ENCODE measurements around the gene NPTN.
"Not testable (repeated sequence)": the region's sequence is repeated elsewhere in the genome, so short reads cannot be mapped to it uniquely, and the experiment has no call there.

The NPTN gene

DNA sequence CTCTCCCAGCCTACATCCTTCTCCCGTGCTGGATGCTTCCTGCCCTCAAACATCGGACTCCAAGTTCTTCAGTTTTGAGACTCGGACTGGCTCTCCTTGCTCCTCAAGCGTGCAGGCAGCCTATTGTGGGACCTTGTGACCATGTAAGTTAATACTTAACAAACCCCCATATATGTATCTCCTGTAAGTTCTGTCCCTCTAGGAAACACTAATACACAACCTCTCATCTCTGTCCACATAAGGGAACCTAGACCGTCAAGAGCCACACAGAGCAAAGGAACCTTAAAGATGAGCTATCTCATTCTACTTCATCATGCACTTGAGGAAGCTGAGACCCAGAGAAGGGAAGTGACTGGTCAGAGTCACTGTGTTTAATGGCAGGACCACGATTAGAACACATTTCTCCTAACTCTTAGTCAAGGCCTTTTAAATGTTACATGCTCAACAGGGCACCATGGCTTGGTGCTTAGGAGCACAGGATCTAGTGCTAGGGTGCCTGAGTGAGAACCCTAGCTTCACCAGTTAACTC is 50.3 kb downstream of the NPTN start:
- Histone ChIP-seq H3K4me1 (ENCODE audit: insufficient read depth, low read length) (peaks cover 7% of the 10 kb centered on the region), H3K4me3 (ENCODE audit: low read depth in 1 of 2, low read length in 2 of 2) (no peak overlapping the region), H3K27ac (ENCODE audit: low read depth, low read length) (no peak overlapping the region), H3K9ac (ENCODE audit: low read length) (no peak overlapping the region), H3K9me3 (ENCODE audit: low read length) (no peaks in the 10 kb centered on the region), H3K27me3 (ENCODE audit: control insufficient read depth in 1 of 2, insufficient read depth in 2 of 2, low read length in 2 of 2) (no peaks in the 10 kb centered on the region), H3K36me3 (ENCODE audit: insufficient read depth, low read length) (peaks cover 80% of the 10 kb centered on the region)

GRCh38 chr15:73578026-73578425 is 55.2 kb downstream of the NPTN start:
- H3K36me3 ChIP-seq (ENCODE audit: insufficient read depth, low read length), result peaks cover 65% of the 10 kb centered on the region

GRCh38 chr15:73577593-73577992 is 55.6 kb downstream of the NPTN start:
- not testable (repeated sequence) for H3K27me3 ChIP-seq (ENCODE audit: control insufficient read depth in 1 of 2, insufficient read depth in 2 of 2, low read length in 2 of 2); H3K27ac ChIP-seq (ENCODE audit: low read depth, low read length); H3K9me3 ChIP-seq (ENCODE audit: low read length); H3K9ac ChIP-seq (ENCODE audit: low read length); H3K4me3 ChIP-seq (ENCODE audit: low read depth in 1 of 2, low read length in 2 of 2)
- Histone ChIP-seq H3K4me1 (ENCODE audit: insufficient read depth, low read length) (peaks cover 14% of the 10 kb centered on the region), H3K36me3 (ENCODE audit: insufficient read depth, low read length) (peaks cover 65% of the 10 kb centered on the region)

More at GRCh38 chr15:73578026-73578425, 55.2 kb downstream of the NPTN start:
- no peak overlapping the region for H3K9ac ChIP-seq (ENCODE audit: low read length)
- peaks cover 14% of the 10 kb centered on the region for H3K4me1 ChIP-seq (ENCODE audit: insufficient read depth, low read length)
- H3K4me3 ChIP-seq (ENCODE audit: low read depth in 1 of 2, low read length in 2 of 2), result no peak overlapping the region
- H3K27me3 ChIP-seq (ENCODE audit: control insufficient read depth in 1 of 2, insufficient read depth in 2 of 2, low read length in 2 of 2), result no peaks in the 10 kb centered on the region
- H3K27ac ChIP-seq (ENCODE audit: low read depth, low read length), result no peak overlapping the region
- H3K9me3 ChIP-seq (ENCODE audit: low read length), result no peaks in the 10 kb centered on the region

DNA sequence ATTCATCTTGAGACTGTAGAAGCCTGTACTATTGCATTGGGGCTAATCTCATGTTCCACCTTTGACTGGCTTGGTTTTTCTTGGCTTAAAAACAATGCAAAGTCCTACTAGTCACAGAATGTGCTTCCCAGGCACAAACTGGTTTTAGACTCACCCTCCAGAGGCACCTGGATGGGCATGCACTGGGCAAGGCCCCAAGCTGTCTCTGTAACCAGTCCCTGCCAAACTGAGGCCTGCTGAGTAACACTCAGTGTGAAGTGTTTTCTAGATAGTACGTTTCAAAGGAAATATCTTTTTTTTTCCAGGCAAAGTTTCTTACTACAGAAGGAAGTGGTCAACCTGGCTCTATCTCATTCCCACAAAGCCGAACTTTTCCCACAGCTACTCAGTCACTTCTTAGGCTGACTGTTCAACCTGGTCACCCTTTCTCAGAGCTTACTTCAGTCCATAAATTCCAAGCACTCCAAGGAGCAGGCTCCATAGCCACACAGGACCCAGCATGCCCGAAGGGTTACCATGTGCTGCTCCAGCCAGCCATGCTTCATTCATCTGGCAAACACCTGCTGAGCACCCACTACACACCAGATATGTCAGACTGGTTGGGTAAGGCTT is 57.4 kb downstream of the NPTN start:
- Histone ChIP-seq H3K27me3 (ENCODE audit: control insufficient read depth in 1 of 2, insufficient read depth in 2 of 2, low read length in 2 of 2) (no peaks in the 10 kb centered on the region), H3K9ac (ENCODE audit: low read length) (no peak overlapping the region), H3K4me3 (ENCODE audit: low read depth in 1 of 2, low read length in 2 of 2) (no peak overlapping the region), H3K4me1 (ENCODE audit: insufficient read depth, low read length) (peaks cover 14% of the 10 kb centered on the region), H3K9me3 (ENCODE audit: low read length) (no peaks in the 10 kb centered on the region), H3K27ac (ENCODE audit: low read depth, low read length) (no peak overlapping the region), H3K36me3 (ENCODE audit: insufficient read depth, low read length) (peaks cover 64% of the 10 kb centered on the region)

GRCh38 chr15:73573572-73573971 is 59.6 kb downstream of the NPTN start:
- no peaks in the 10 kb centered on the region for H3K9me3 ChIP-seq (ENCODE audit: low read length)
- peaks cover 76% of the 10 kb centered on the region for H3K36me3 ChIP-seq (ENCODE audit: insufficient read depth, low read length)
- H3K27ac ChIP-seq (ENCODE audit: low read depth, low read length), result peak overlapping the region; percentile 7
- no peaks in the 10 kb centered on the region for H3K27me3 ChIP-seq (ENCODE audit: control insufficient read depth in 1 of 2, insufficient read depth in 2 of 2, low read length in 2 of 2)
- H3K4me3 ChIP-seq (ENCODE audit: low read depth in 1 of 2, low read length in 2 of 2), result no peak overlapping the region
- H3K9ac ChIP-seq (ENCODE audit: low read length), result no peak overlapping the region
- H3K4me1 ChIP-seq (ENCODE audit: insufficient read depth, low read length), result peaks cover 14% of the 10 kb centered on the region

DNA sequence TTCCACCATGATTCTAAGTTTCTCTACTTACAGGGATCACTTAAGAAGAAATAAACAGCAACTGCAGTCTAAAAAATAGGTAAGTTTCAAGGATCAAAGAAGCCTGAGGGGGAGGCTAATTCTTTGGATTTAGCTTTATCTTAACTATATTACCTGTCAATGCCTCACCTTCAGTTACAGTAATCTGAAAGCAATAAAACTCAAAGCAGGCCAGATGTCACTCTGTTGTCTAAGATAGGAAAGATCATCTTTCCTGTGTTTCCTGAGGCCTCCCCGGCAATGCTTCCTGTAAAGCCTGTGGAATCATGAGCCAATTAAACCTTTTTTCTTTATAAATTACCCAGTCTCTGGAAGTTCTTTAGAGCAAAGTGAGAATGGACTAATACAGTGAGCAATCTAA is 60.2 kb downstream of the NPTN start:
- no peak overlapping the region for H3K9ac ChIP-seq (ENCODE audit: low read length)
- peaks cover 78% of the 10 kb centered on the region for H3K36me3 ChIP-seq (ENCODE audit: insufficient read depth, low read length)
- H3K27ac ChIP-seq (ENCODE audit: low read depth, low read length), result peak overlapping the region; percentile 7
- H3K9me3 ChIP-seq (ENCODE audit: low read length), result no peaks in the 10 kb centered on the region
- no peak overlapping the region for H3K4me3 ChIP-seq (ENCODE audit: low read depth in 1 of 2, low read length in 2 of 2)
- no peaks in the 10 kb centered on the region for H3K27me3 ChIP-seq (ENCODE audit: control insufficient read depth in 1 of 2, insufficient read depth in 2 of 2, low read length in 2 of 2)
- H3K4me1 ChIP-seq (ENCODE audit: insufficient read depth, low read length), result peaks cover 14% of the 10 kb centered on the region

- Histone ChIP-seq H3K36me3 (ENCODE audit: insufficient read depth, low read length) (peaks cover 79% of the 10 kb centered on the region), H3K9me3 (ENCODE audit: low read length) (no peaks in the 10 kb centered on the region), H3K4me3 (ENCODE audit: low read depth in 1 of 2, low read length in 2 of 2) (no peak overlapping the region), H3K27ac (ENCODE audit: low read depth, low read length) (no peak overlapping the region), H3K4me1 (ENCODE audit: insufficient read depth, low read length) (peaks cover 14% of the 10 kb centered on the region), H3K9ac (ENCODE audit: low read length) (no peak overlapping the region), H3K27me3 (ENCODE audit: control insufficient read depth in 1 of 2, insufficient read depth in 2 of 2, low read length in 2 of 2) (no peaks in the 10 kb centered on the region)
These were observed 60.9 kb downstream of the NPTN start for GRCh38 chr15:73572296-73572695.

GRCh38 chr15:73571346-73571745 is 61.8 kb downstream of the NPTN start:
- no peak overlapping the region for H3K4me3 ChIP-seq (ENCODE audit: low read depth in 1 of 2, low read length in 2 of 2)
- H3K27ac ChIP-seq (ENCODE audit: low read depth, low read length), result no peak overlapping the region
- peaks cover 14% of the 10 kb centered on the region for H3K4me1 ChIP-seq (ENCODE audit: insufficient read depth, low read length)
- no peaks in the 10 kb centered on the region for H3K9me3 ChIP-seq (ENCODE audit: low read length)
- H3K9ac ChIP-seq (ENCODE audit: low read length), result no peak overlapping the region
- peaks cover 78% of the 10 kb centered on the region for H3K36me3 ChIP-seq (ENCODE audit: insufficient read depth, low read length)
- H3K27me3 ChIP-seq (ENCODE audit: control insufficient read depth in 1 of 2, insufficient read depth in 2 of 2, low read length in 2 of 2), result no peaks in the 10 kb centered on the region

- H3K9me3 ChIP-seq (ENCODE audit: low read length), result no peaks in the 10 kb centered on the region
These were observed 62.7 kb downstream of the NPTN start for GRCh38 chr15:73570355-73571032.

DNA sequence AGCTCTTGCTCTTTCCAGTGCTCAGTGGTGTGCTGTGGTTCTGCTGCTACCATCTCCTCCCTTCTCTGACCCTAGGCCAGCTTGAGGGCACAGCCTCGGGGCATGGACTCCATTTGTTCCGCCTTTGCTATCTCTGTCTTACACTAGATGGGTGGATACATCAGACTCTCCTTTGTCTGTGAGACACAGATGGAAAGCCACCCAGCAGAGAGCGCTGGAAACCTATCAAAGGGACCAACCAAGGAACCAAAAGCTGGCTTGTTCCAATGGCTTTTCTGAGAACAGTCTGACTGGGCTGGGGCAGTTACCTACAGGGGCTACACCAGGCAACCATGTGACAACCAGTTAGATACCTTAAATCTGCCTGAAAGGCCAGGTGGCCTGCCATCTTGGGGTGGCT is 63.8 kb downstream of the NPTN start:
- no peaks in the 10 kb centered on the region for H3K27me3 ChIP-seq (ENCODE audit: control insufficient read depth in 1 of 2, insufficient read depth in 2 of 2, low read length in 2 of 2)
- peaks cover 76% of the 10 kb centered on the region for H3K36me3 ChIP-seq (ENCODE audit: insufficient read depth, low read length)
- no peak overlapping the region for H3K4me3 ChIP-seq (ENCODE audit: low read depth in 1 of 2, low read length in 2 of 2)
- no peak overlapping the region for H3K27ac ChIP-seq (ENCODE audit: low read depth, low read length)
- H3K9me3 ChIP-seq (ENCODE audit: low read length), result no peaks in the 10 kb centered on the region
- H3K4me1 ChIP-seq (ENCODE audit: insufficient read depth, low read length), result peaks cover 26% of the 10 kb centered on the region
- no peak overlapping the region for H3K9ac ChIP-seq (ENCODE audit: low read length)

More at GRCh38 chr15:73570355-73571032, 62.7 kb downstream of the NPTN start:
- Histone ChIP-seq H3K36me3 (ENCODE audit: insufficient read depth, low read length) (peaks cover 75% of the 10 kb centered on the region), H3K4me1 (ENCODE audit: insufficient read depth, low read length) (peaks cover 18% of the 10 kb centered on the region), H3K27me3 (ENCODE audit: control insufficient read depth in 1 of 2, insufficient read depth in 2 of 2, low read length in 2 of 2) (no peaks in the 10 kb centered on the region), H3K27ac (ENCODE audit: low read depth, low read length) (no peak overlapping the region), H3K9ac (ENCODE audit: low read length) (no peak overlapping the region), H3K4me3 (ENCODE audit: low read depth in 1 of 2, low read length in 2 of 2) (no peak overlapping the region)

DNA sequence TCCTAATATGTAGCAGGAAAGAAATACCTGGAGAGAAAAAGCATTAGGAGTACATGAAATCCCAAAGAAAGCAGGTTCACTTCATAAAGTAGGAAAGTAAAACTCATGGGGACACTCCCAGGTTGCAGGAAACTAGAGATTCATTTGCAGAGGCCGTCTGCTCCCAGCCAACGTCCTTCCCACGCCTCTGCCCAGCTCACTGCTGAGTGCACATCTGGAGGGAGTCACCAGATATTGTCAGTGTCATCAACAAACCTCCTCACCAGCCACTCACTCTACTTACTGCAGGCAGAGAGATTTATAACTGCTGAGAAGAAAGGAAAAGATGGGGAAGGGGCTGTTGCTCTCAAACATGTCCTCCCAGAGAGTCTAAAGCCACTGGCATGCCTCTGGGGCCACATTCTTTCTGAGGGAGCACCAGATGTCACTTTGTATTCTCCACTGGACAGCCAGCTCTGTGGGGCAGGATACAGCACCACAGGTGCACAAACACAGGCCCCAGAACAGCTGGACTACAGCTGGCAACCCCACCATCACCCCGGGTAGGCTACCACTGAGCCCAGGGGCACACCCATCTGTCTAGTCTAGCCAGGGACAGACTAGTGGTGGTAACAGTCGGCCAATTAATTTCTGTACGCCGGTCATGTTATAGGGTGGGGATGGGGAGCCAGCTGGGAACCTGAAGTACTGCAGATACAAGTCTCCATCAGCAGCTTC is 64.5 kb downstream of the NPTN start:
- H3K27ac ChIP-seq (ENCODE audit: low read depth, low read length), result no peak overlapping the region
- H3K4me3 ChIP-seq (ENCODE audit: low read depth in 1 of 2, low read length in 2 of 2), result no peak overlapping the region
- H3K36me3 ChIP-seq (ENCODE audit: insufficient read depth, low read length), result peaks cover 72% of the 10 kb centered on the region
- no peaks in the 10 kb centered on the region for H3K9me3 ChIP-seq (ENCODE audit: low read length)
- H3K4me1 ChIP-seq (ENCODE audit: insufficient read depth, low read length), result peaks cover 25% of the 10 kb centered on the region
- no peaks in the 10 kb centered on the region for H3K27me3 ChIP-seq (ENCODE audit: control insufficient read depth in 1 of 2, insufficient read depth in 2 of 2, low read length in 2 of 2)
- no peak overlapping the region for H3K9ac ChIP-seq (ENCODE audit: low read length)
